ENCODE results near the gene FAM83B.

DNA sequence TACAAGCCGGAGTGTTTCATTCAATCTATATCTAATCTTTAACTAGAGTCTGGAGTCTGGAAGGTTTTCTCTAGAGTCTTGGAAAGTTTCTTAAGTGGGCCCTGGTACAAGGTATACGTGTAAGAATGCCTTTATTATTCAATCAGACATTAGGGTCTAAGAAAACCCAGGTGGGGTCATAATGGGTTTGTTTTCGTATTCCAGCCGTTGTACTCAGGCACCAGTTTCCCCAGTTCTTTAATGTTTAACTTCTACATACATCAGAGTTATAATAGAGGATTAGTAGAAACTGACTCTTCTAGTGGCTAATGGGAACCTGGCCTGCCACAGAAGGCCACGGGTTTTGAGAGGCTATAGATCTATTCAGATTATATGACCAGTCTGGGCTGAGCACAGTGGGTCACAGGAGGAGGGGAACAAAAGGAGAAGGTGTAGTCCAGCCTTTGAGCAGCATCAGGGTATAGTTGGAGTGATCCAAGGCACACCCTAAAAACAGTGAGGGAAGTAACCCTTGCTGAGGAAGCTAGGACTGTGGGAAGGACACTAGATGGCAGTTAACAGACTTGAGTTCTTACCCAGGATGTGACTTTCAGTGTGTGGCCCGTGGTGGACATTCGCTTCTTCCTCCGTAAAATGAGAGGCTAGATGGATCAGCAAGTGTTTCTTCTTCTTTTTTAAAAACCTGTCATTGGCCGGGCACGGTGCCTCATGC is 15.5 kb downstream of the FAM83B start:
- TF ChIP-seq ZNF280C (tag by site-specific recombination; IDR thresholded peaks at IDR 0.05) = no peak
- TF ChIP-seq, protein P1, sequence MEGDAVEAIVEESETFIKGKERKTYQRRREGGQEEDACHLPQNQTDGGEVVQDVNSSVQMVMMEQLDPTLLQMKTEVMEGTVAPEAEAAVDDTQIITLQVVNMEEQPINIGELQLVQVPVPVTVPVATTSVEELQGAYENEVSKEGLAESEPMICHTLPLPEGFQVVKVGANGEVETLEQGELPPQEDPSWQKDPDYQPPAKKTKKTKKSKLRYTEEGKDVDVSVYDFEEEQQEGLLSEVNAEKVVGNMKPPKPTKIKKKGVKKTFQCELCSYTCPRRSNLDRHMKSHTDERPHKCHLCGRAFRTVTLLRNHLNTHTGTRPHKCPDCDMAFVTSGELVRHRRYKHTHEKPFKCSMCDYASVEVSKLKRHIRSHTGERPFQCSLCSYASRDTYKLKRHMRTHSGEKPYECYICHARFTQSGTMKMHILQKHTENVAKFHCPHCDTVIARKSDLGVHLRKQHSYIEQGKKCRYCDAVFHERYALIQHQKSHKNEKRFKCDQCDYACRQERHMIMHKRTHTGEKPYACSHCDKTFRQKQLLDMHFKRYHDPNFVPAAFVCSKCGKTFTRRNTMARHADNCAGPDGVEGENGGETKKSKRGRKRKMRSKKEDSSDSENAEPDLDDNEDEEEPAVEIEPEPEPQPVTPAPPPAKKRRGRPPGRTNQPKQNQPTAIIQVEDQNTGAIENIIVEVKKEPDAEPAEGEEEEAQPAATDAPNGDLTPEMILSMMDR (tag by site-specific recombination; IDR thresholded peaks at IDR 0.05) = no peak
- no peak for TF ChIP-seq ZNF626 (tag by site-specific recombination; IDR thresholded peaks at IDR 0.05)
- no peak for TF ChIP-seq ZNF621 (tag by site-specific recombination; IDR thresholded peaks at IDR 0.05)
- TF ChIP-seq ZNF274 (IDR thresholded peaks at IDR 0.05; ENCODE audit: low read length) = no peak
- TF ChIP-seq ZNF274 (tag by site-specific recombination; IDR thresholded peaks at IDR 0.05; ENCODE audit: borderline replicate concordance) = no peak
- no peak for TF ChIP-seq ZNF777 (tag by site-specific recombination; IDR thresholded peaks at IDR 0.05; ENCODE audit: borderline replicate concordance)
- no peak for TF ChIP-seq ZNF121 (tag by site-specific recombination; IDR thresholded peaks at IDR 0.05)
- TF ChIP-seq SP2 (tag by site-specific recombination; IDR thresholded peaks at IDR 0.05) = no peak
- no peak for TF ChIP-seq ZEB2 (tag by site-specific recombination; IDR thresholded peaks at IDR 0.05)
- TF ChIP-seq, protein P2, sequence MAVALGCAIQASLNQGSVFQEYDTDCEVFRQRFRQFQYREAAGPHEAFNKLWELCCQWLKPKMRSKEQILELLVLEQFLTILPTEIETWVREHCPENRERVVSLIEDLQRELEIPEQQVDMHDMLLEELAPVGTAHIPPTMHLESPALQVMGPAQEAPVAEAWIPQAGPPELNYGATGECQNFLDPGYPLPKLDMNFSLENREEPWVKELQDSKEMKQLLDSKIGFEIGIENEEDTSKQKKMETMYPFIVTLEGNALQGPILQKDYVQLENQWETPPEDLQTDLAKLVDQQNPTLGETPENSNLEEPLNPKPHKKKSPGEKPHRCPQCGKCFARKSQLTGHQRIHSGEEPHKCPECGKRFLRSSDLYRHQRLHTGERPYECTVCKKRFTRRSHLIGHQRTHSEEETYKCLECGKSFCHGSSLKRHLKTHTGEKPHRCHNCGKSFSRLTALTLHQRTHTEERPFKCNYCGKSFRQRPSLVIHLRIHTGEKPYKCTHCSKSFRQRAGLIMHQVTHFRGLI (tag by site-specific recombination; IDR thresholded peaks at IDR 0.05) = no peak
- TF ChIP-seq, protein P3, sequence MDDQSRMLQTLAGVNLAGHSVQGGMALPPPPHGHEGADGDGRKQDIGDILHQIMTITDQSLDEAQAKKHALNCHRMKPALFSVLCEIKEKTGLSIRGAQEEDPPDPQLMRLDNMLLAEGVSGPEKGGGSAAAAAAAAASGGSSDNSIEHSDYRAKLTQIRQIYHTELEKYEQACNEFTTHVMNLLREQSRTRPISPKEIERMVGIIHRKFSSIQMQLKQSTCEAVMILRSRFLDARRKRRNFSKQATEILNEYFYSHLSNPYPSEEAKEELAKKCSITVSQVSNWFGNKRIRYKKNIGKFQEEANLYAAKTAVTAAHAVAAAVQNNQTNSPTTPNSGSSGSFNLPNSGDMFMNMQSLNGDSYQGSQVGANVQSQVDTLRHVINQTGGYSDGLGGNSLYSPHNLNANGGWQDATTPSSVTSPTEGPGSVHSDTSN (CRISPR knock-in tag; IDR thresholded peaks at IDR 0.05) = no peak
- no peak for TF ChIP-seq ZNF416 (tag by site-specific recombination; IDR thresholded peaks at IDR 0.05)
- TF ChIP-seq ZNF560 (tag by site-specific recombination; IDR thresholded peaks at IDR 0.05; ENCODE audit: borderline replicate concordance) = no peak

Data from HEK293 (cell line).